NT2/D1 (cell line): Measurements from ENCODE around the gene SGO2.
"Not testable (repeated sequence)": the region's sequence is repeated elsewhere in the genome, so short reads cannot be mapped to it uniquely, and the experiment has no call there.

Experiments used
- DNase-seq: peaks from one replicate; pipeline ENCODE4 v3.0.0-alpha.2; 2011; ENCODE audit warnings: low read depth, low spot score
- H3K27me3 ChIP-seq: 2 replicates; pipeline ENCODE4 v1.6.0; 2011; ENCODE audit warnings: mild to moderate bottlenecking; ENCODE audit not compliant: insufficient read length, insufficient read depth
- H3K36me3 ChIP-seq: 2 replicates; pipeline ENCODE4 v1.6.1; 2011; ENCODE audit warnings: mild to moderate bottlenecking, low read length, mixed read lengths; ENCODE audit not compliant: insufficient read depth, insufficient read length
- H3K4me1 ChIP-seq: 2 replicates; pipeline ENCODE4 v1.5.1; 2011; ENCODE audit not compliant: insufficient read depth, insufficient read length
- H3K4me3 ChIP-seq: 2 replicates; pipeline ENCODE4 v1.5.1; 2011; ENCODE audit warnings: low read depth; ENCODE audit not compliant: insufficient read length
- H3K9ac ChIP-seq: 2 replicates; pipeline ENCODE4 v1.6.0; 2011; ENCODE audit warnings: low read depth; ENCODE audit not compliant: insufficient read length
- H3K9me3 ChIP-seq: 2 replicates; pipeline ENCODE4 v1.5.1; 2011; ENCODE audit warnings: mild to moderate bottlenecking, low read length; ENCODE audit not compliant: insufficient read depth
- SUZ12 ChIP-seq: IDR thresholded peaks from 2 replicates; pipeline ENCODE4 v1.6.1; 2011; ENCODE audit not compliant: insufficient read length, insufficient read depth; ENCODE audit errors: extremely low read depth
- YY1 ChIP-seq: IDR thresholded peaks from 2 replicates; pipeline ENCODE4 v1.6.1; 2011; ENCODE audit not compliant: insufficient read length, insufficient read depth
- ZNF274 ChIP-seq: IDR thresholded peaks from 2 replicates; pipeline ENCODE4 v1.6.1; 2011; ENCODE audit warnings: mild to moderate bottlenecking, low read depth, low read length

Gene SGO2

GRCh38 chr2:200523604-200524003, 2.4 kb upstream of the SGO2 start:
- Histone ChIP-seq H3K9ac (no peak overlapping the region), H3K4me3 (no peak overlapping the region), H3K4me1 (no peaks in the 10 kb centered on the region), H3K36me3 (no peaks in the 10 kb centered on the region), H3K9me3 (no peaks in the 10 kb centered on the region), H3K27me3 (no peaks in the 10 kb centered on the region)
- no peak for DNase-seq
- TF ChIP-seq SUZ12: no peak
- no peak for TF ChIP-seq YY1
- TF ChIP-seq ZNF274: no peak

- no peak for DNase-seq
- no peak overlapping the region for H3K9ac ChIP-seq
- TF ChIP-seq YY1 (no peak), ZNF274 (no peak), SUZ12 (no peak)
- no peak overlapping the region for H3K4me3 ChIP-seq
- no peaks in the 10 kb centered on the region for H3K36me3 ChIP-seq
- H3K27me3 ChIP-seq: no peaks in the 10 kb centered on the region
- no peaks in the 10 kb centered on the region for H3K9me3 ChIP-seq
- no peaks in the 10 kb centered on the region for H3K4me1 ChIP-seq
Measured at GRCh38 chr2:200525066-200525465, 941 bp upstream of the SGO2 start.

DNA sequence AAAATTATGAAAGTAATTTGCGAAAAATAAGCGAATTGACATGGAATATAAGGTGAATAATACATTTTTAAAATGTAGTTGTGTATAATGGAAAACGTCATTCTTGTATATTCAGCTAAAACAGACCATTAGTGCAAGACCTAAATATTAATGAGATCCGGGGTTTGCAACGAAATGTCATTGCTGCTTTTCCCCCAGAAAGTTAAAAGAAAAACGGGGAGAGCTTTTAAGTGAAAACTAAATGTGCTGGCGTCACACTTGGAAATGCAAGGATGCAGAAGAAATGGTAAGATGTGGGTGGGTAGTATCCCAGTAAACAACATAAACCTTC, 491 bp upstream of the SGO2 start:
- Histone ChIP-seq H3K9ac (no peak overlapping the region), H3K4me1 (no peaks in the 10 kb centered on the region), H3K36me3 (no peaks in the 10 kb centered on the region), H3K27me3 (no peaks in the 10 kb centered on the region), H3K9me3 (no peaks in the 10 kb centered on the region), H3K4me3 (peak overlapping the region; percentile 82)
- no peak for DNase-seq
- TF ChIP-seq ZNF274 (no peak), SUZ12 (no peak), YY1 (no peak)

DNA sequence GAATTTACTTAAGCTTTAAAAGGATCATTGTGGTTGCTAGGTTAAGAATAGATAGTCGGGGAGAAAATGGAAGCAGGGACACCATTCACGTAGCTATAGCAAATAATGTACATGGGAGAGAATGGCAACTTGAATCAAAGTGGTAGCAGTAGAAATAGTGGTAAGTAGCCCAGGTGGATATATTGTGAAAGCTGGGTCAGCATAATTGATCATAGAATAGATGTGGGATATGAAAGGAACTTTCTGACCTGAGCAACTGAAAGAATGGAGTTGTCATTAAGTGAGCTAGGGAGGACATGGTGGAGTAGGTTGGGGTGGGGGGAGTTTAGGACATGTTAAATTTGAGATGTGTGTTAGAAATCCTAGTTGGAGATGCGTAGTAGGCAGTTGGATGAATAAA, 2.2 kb downstream of the SGO2 start:
- Histone ChIP-seq H3K36me3 (peaks cover 4% of the 10 kb centered on the region), H3K9ac (no peak overlapping the region), H3K27me3 (no peaks in the 10 kb centered on the region), H3K9me3 (no peaks in the 10 kb centered on the region), H3K4me1 (no peaks in the 10 kb centered on the region), H3K4me3 (no peak overlapping the region)
- no peak for TF ChIP-seq ZNF274
- TF ChIP-seq SUZ12: no peak
- no peak for TF ChIP-seq YY1
- no peak for DNase-seq

- no peak for TF ChIP-seq YY1
- TF ChIP-seq ZNF274: no peak
- no peak for TF ChIP-seq SUZ12
- Histone ChIP-seq H3K9ac (no peak overlapping the region), H3K36me3 (peaks cover 52% of the 10 kb centered on the region), H3K9me3 (no peaks in the 10 kb centered on the region), H3K27me3 (no peaks in the 10 kb centered on the region), H3K4me3 (no peak overlapping the region), H3K4me1 (no peaks in the 10 kb centered on the region)
- no peak for DNase-seq
Measured at GRCh38 chr2:200533754-200534153, 7.7 kb downstream of the SGO2 start.

GRCh38 chr2:200534572-200534971, 8.6 kb downstream of the SGO2 start:
- no peak overlapping the region for H3K9ac ChIP-seq
- TF ChIP-seq ZNF274 (no peak), YY1 (no peak), SUZ12 (no peak)
- H3K4me3 ChIP-seq: no peak overlapping the region
- H3K27me3 ChIP-seq: no peaks in the 10 kb centered on the region
- H3K36me3 ChIP-seq: peaks cover 52% of the 10 kb centered on the region
- no peak for DNase-seq
- H3K4me1 ChIP-seq: no peaks in the 10 kb centered on the region
- H3K9me3 ChIP-seq: no peaks in the 10 kb centered on the region

- peaks cover 66% of the 10 kb centered on the region for H3K36me3 ChIP-seq
- no peaks in the 10 kb centered on the region for H3K9me3 ChIP-seq
- H3K4me3 ChIP-seq: no peak overlapping the region
- no peak for DNase-seq
- TF ChIP-seq YY1: no peak
- no peak for TF ChIP-seq SUZ12
- no peak for TF ChIP-seq ZNF274
- H3K27me3 ChIP-seq: no peaks in the 10 kb centered on the region
- no peak overlapping the region for H3K9ac ChIP-seq
- no peaks in the 10 kb centered on the region for H3K4me1 ChIP-seq
Measured at GRCh38 chr2:200538139-200538538, 12.1 kb downstream of the SGO2 start.

DNA sequence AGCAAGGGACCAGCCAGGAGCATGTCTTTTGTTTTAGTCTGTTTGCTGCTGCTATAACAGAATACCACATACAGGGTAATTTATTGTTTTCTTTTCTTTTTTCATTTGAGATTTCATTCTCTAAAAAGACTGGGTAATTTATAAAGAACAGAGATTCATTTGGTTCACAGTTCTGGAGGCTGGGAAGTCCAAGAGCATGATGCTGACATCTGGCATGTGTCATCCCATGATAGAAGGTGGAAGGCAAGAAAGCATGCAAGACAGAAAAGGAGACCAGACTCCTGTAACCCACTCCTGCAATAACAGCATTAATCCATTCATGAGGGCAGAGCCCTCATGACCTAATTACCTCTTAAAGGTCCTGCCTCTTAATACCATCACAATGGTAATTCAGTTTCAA, 14.8 kb downstream of the SGO2 start:
- no peak for TF ChIP-seq YY1
- no peak for TF ChIP-seq SUZ12
- TF ChIP-seq ZNF274: no peak
- Histone ChIP-seq H3K27me3 (no peaks in the 10 kb centered on the region), H3K4me3 (no peak overlapping the region), H3K4me1 (no peaks in the 10 kb centered on the region), H3K9ac (no peak overlapping the region), H3K36me3 (peaks cover 63% of the 10 kb centered on the region), H3K9me3 (peaks cover 2% of the 10 kb centered on the region; the same call in 1 of the 2 replicates)
- DNase-seq: no peak

GRCh38 chr2:200566596-200566995, 40.6 kb downstream of the SGO2 start:
- H3K4me3 ChIP-seq, H3K9me3 ChIP-seq, H3K9ac ChIP-seq, H3K4me1 ChIP-seq, H3K27me3 ChIP-seq, DNase-seq: not testable (repeated sequence)
- H3K36me3 ChIP-seq: peaks cover 16% of the 10 kb centered on the region
